Measurements from ENCODE around the gene ALAS1.

GRCh38 chr3:52210550-52211046 is 12.6 kb downstream of the ALAS1 start:
- peak in 2 of 3 donors; percentile 31 to 36 for TF ChIP-seq POLR2AphosphoS5 (IDR thresholded peaks at IDR 0.05)
- no peak for TF ChIP-seq POLR2A (IDR thresholded peaks at IDR 0.05)
- TF ChIP-seq CTCF (IDR thresholded peaks at IDR 0.05): no peak
- TF ChIP-seq EP300 (IDR thresholded peaks at IDR 0.05; ENCODE audit: low read depth): no peak

Data from transverse colon (tissue), 4 donors.